Measurements from ENCODE around the gene F2RL1.
"Not testable (repeated sequence)": the region's sequence is repeated elsewhere in the genome, so short reads cannot be mapped to it uniquely, and the experiment has no call there.

DNA sequence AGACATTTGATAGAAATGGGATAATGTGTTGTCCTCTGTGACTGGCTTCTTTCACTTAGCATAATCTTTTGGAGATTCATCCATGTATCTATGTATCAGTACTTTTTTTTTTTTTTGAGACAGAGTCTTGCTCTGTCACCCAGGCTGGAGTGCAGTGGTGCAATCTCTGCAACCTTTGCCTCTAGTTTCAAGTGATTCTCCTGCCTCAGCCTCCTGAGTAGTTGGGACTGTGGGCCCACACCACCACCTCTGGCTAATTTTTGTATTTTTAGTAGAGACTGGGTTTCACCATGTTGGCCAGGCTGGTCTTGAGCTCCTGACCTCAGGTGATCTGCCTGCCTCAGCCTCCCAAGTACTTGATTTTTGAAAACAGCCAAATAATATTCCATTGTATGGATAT is 7.6 kb downstream of the F2RL1 start:
- TF ChIP-seq, protein P1, sequence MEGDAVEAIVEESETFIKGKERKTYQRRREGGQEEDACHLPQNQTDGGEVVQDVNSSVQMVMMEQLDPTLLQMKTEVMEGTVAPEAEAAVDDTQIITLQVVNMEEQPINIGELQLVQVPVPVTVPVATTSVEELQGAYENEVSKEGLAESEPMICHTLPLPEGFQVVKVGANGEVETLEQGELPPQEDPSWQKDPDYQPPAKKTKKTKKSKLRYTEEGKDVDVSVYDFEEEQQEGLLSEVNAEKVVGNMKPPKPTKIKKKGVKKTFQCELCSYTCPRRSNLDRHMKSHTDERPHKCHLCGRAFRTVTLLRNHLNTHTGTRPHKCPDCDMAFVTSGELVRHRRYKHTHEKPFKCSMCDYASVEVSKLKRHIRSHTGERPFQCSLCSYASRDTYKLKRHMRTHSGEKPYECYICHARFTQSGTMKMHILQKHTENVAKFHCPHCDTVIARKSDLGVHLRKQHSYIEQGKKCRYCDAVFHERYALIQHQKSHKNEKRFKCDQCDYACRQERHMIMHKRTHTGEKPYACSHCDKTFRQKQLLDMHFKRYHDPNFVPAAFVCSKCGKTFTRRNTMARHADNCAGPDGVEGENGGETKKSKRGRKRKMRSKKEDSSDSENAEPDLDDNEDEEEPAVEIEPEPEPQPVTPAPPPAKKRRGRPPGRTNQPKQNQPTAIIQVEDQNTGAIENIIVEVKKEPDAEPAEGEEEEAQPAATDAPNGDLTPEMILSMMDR (IDR thresholded peaks at IDR 0.05) = not testable (repeated sequence)
- TF ChIP-seq, protein P2, sequence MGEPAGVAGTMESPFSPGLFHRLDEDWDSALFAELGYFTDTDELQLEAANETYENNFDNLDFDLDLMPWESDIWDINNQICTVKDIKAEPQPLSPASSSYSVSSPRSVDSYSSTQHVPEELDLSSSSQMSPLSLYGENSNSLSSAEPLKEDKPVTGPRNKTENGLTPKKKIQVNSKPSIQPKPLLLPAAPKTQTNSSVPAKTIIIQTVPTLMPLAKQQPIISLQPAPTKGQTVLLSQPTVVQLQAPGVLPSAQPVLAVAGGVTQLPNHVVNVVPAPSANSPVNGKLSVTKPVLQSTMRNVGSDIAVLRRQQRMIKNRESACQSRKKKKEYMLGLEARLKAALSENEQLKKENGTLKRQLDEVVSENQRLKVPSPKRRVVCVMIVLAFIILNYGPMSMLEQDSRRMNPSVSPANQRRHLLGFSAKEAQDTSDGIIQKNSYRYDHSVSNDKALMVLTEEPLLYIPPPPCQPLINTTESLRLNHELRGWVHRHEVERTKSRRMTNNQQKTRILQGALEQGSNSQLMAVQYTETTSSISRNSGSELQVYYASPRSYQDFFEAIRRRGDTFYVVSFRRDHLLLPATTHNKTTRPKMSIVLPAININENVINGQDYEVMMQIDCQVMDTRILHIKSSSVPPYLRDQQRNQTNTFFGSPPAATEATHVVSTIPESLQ (CRISPR knock-in tag; IDR thresholded peaks at IDR 0.05) = not testable (repeated sequence)
- TF ChIP-seq ZNF138 (CRISPR knock-in tag; conservative IDR thresholded peaks at IDR 0.05); ELF4 (CRISPR knock-in tag; IDR thresholded peaks at IDR 0.05; ENCODE audit: low read depth): not testable (repeated sequence)
- TF ChIP-seq, protein P3, sequence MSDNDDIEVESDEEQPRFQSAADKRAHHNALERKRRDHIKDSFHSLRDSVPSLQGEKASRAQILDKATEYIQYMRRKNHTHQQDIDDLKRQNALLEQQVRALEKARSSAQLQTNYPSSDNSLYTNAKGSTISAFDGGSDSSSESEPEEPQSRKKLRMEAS (CRISPR knock-in tag; IDR thresholded peaks at IDR 0.05) = not testable (repeated sequence)
- TF ChIP-seq, protein P4, sequence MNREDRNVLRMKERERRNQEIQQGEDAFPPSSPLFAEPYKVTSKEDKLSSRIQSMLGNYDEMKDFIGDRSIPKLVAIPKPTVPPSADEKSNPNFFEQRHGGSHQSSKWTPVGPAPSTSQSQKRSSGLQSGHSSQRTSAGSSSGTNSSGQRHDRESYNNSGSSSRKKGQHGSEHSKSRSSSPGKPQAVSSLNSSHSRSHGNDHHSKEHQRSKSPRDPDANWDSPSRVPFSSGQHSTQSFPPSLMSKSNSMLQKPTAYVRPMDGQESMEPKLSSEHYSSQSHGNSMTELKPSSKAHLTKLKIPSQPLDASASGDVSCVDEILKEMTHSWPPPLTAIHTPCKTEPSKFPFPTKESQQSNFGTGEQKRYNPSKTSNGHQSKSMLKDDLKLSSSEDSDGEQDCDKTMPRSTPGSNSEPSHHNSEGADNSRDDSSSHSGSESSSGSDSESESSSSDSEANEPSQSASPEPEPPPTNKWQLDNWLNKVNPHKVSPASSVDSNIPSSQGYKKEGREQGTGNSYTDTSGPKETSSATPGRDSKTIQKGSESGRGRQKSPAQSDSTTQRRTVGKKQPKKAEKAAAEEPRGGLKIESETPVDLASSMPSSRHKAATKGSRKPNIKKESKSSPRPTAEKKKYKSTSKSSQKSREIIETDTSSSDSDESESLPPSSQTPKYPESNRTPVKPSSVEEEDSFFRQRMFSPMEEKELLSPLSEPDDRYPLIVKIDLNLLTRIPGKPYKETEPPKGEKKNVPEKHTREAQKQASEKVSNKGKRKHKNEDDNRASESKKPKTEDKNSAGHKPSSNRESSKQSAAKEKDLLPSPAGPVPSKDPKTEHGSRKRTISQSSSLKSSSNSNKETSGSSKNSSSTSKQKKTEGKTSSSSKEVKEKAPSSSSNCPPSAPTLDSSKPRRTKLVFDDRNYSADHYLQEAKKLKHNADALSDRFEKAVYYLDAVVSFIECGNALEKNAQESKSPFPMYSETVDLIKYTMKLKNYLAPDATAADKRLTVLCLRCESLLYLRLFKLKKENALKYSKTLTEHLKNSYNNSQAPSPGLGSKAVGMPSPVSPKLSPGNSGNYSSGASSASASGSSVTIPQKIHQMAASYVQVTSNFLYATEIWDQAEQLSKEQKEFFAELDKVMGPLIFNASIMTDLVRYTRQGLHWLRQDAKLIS (CRISPR knock-in tag; IDR thresholded peaks at IDR 0.05; ENCODE audit: borderline replicate concordance) = not testable (repeated sequence)
